GM23248 (cell line): ENCODE results near the gene KLF15. TPM values are rescaled to one million over a fixed set of nuclear protein-coding genes. Genes with fewer than 3 reads are reported as not detected.
A peak's percentile ranks its signal among the peaks of the same experiment; 100 is the strongest.

Source experiments
- DNase-seq: peaks from one replicate; pipeline ENCODE4 v3.0.0-alpha.2; 2015
- H2AFZ ChIP-seq: fragments of 200-600 bp; sonication (generic); 2 replicates; pipeline ENCODE4 v1.6.1; 2016; ENCODE audit warnings: antibody characterized with exemption
- H3F3A ChIP-seq: fragments of 200-600 bp; sonication (generic); 2 replicates; pipeline ENCODE4 v1.6.1; 2016; ENCODE audit warnings: mild to moderate bottlenecking, antibody characterized with exemption, mixed run types; ENCODE audit not compliant: insufficient read depth
- H3K27ac ChIP-seq: fragments of 200-600 bp; sonication (generic); 2 replicates; pipeline ENCODE4 v1.5.1; 2016; ENCODE audit warnings: mild to moderate bottlenecking
- H3K27me3 ChIP-seq: fragments of 200-600 bp; sonication (generic); replicated peaks from 2 replicates; pipeline ENCODE4 v1.6.1; 2016; ENCODE audit warnings: mild to moderate bottlenecking; ENCODE audit not compliant: insufficient read depth
- H3K36me3 ChIP-seq: fragments of 200-600 bp; sonication (generic); 2 replicates; pipeline ENCODE4 v1.6.1; 2016; ENCODE audit warnings: low read depth, mild to moderate bottlenecking
- H3K4me1 ChIP-seq: fragments of 200-600 bp; sonication (generic); 2 replicates; pipeline ENCODE4 v1.6.1; 2016; ENCODE audit warnings: mild to moderate bottlenecking; ENCODE audit not compliant: insufficient read depth
- H3K4me2 ChIP-seq: fragments of 200-600 bp; sonication (generic); one replicate; pipeline ENCODE4 v1.6.1; 2016; ENCODE audit warnings: mild to moderate bottlenecking; ENCODE audit not compliant: unreplicated experiment
- H3K4me3 ChIP-seq: fragments of 200-600 bp; sonication (generic); 2 replicates; pipeline ENCODE4 v1.5.1; 2016; ENCODE audit warnings: mild to moderate bottlenecking
- H3K79me2 ChIP-seq: fragments of 200-600 bp; sonication (generic); 2 replicates; pipeline ENCODE4 v1.6.1; 2016; ENCODE audit warnings: mild to moderate bottlenecking; ENCODE audit not compliant: insufficient read depth
- H3K9ac ChIP-seq: fragments of 200-600 bp; sonication (generic); 2 replicates; pipeline ENCODE4 v1.6.1; 2016; ENCODE audit warnings: mild to moderate bottlenecking
- H3K9me2 ChIP-seq: fragments of 200-600 bp; sonication (generic); 2 replicates; pipeline ENCODE4 v1.6.1; 2016; ENCODE audit warnings: mixed run types, mild to moderate bottlenecking, moderate library complexity; ENCODE audit not compliant: insufficient read depth
- H3K9me3 ChIP-seq: fragments of 200-600 bp; sonication (generic); one replicate; pipeline ENCODE4 v1.6.1; 2017; ENCODE audit warnings: low read depth
- H4K20me1 ChIP-seq: fragments of 200-600 bp; sonication (generic); 2 replicates; pipeline ENCODE4 v1.6.0; 2016; ENCODE audit not compliant: insufficient read depth
- EZH2 ChIP-seq: fragments of 200-600 bp; sonication (generic); IDR thresholded peaks from 2 replicates; pipeline ENCODE4 v1.6.1; 2018; ENCODE audit warnings: antibody characterized with exemption, mild to moderate bottlenecking; ENCODE audit not compliant: insufficient read depth, poor library complexity, severe bottlenecking
- EZH2phosphoT487 ChIP-seq: fragments of 200-600 bp; sonication (generic); IDR thresholded peaks from 2 replicates; pipeline ENCODE4 v1.6.1; 2018; ENCODE audit warnings: antibody characterized with exemption, moderate library complexity, mild to moderate bottlenecking, low read depth; ENCODE audit not compliant: insufficient read depth
- WGBS, 2 experiments: methylation state at CpG; one replicate each; pipeline ENCODE4 v1.1.6; 2015 to 2017; ENCODE audit warnings: low lambda C conversion rate in 2 of 2, low coverage in 1 of 2; ENCODE audit errors: missing lambda C conversion rate in 2 of 2; 5-methylcytosine and 5-hydroxymethylcytosine counted together
- in situ Hi-C: fragments of 300-500 bp; cut with MboI; formaldehyde crosslinking; loops from 2 replicates; pipeline ENCODE4 v1.15.0; 2020
- polyA plus RNA-seq: library from polyadenylated mRNA; unstranded; fragments of >200 nt; fragmentation: Nextera tagmentation; extraction: Ambion mirVana; gene quantifications from 2 replicates; pipeline ENCODE4 v1.2.1, GENCODE V29; 2016
- total RNA-seq: library from RNA; depleted of rRNA; stranded (reverse); fragments of >200 nt; shearing (Covaris generic); gene quantifications from 2 replicates; pipeline ENCODE4 v1.2.3, GENCODE V29; 2014; rRNA removed

KLF15 gene
- total and polyA plus RNA-seq, 2 experiments from 2014 or later, result 0.14 to 0.54 TPM

DNA sequence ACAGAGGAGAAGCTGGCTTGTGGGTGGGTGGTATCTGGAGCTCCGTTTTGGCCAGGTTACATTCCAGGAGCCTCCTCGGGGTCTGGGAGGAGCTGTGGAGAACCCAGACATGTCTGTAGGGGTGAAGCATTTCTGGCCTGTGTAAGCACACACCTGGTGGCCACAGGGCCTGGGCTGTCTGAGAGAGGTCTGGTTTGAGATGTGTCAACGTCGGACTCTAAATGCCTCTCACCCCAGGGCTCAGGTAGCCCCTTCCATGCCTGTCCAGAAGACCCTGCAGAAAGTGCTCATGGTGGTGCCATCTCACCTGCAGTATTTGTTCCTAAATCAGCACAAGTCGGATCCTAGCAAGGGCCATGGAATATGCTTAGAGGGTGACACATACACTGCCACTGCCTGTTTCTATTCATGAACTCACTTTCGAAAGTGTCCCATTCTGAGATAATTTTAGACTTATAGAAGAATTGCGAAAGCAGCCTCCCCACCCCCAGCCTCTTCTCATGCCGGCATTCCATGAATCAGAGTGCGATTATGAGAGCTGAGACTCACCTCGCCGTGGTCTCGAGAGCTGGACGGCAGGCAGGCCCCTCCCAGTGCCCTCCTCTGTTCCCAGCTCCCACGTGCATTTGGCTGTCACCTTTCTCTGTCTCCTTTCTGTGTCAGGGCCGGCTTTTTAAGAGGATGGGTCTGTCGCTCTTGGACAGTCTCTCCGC, 63.7 kb downstream of the KLF15 start:
- no peaks in the 10 kb centered on the region for H3K9me3 ChIP-seq
- H3K9ac ChIP-seq, result no peak overlapping the region
- no peak overlapping the region for H3K4me3 ChIP-seq
- peaks cover 7% of the 10 kb centered on the region; the same call in 1 of the 2 replicates for H3F3A ChIP-seq
- no peaks in the 10 kb centered on the region for H3K36me3 ChIP-seq
- TF ChIP-seq EZH2 (no peak), EZH2phosphoT487 (no peak)
- no peak overlapping the region for H2AFZ ChIP-seq
- H3K27me3 ChIP-seq, result no peaks in the 10 kb centered on the region; the same call in 1 of the 2 replicates
- no peaks in the 10 kb centered on the region for H3K4me1 ChIP-seq
- H3K4me2 ChIP-seq, result no peak overlapping the region
- no peaks in the 10 kb centered on the region for H3K79me2 ChIP-seq
- no peaks in the 10 kb centered on the region for H4K20me1 ChIP-seq
- in situ Hi-C loops, result no loop called here
- no peak overlapping the region for H3K27ac ChIP-seq
- 48 to 59% methylated on average over 16 to 17 of the region's 17 CpGs for WGBS, 2 experiments
- H3K9me2 ChIP-seq, result no peaks in the 10 kb centered on the region
- DNase-seq, result peak; percentile 65

Other genes starting within 250 kb of the KLF15 start
- not detected in 2 replicates for gene ALDH1L1, start 176.8 kb downstream of the KLF15 start, total RNA-seq
- not detected in 2 replicates for gene ALDH1L1, start 176.8 kb downstream of the KLF15 start, polyA plus RNA-seq
- gene CFAP100, start 37.5 kb upstream of the KLF15 start, total RNA-seq, result not detected in 2 replicates
- not detected in 2 replicates for gene CFAP100, start 37.5 kb upstream of the KLF15 start, polyA plus RNA-seq
- 19.2 and 20.0 TPM in 2 replicates for gene ZXDC, start 118.5 kb upstream of the KLF15 start, total RNA-seq
- gene ZXDC, start 118.5 kb upstream of the KLF15 start, polyA plus RNA-seq, result 4.2 and 6.1 TPM in 2 replicates
- gene UROC1, start 160.4 kb upstream of the KLF15 start, total RNA-seq, result not detected in 2 replicates
- not detected in 2 replicates for gene UROC1, start 160.4 kb upstream of the KLF15 start, polyA plus RNA-seq
- not detected in 2 replicates for gene CHST13, start 166.7 kb upstream of the KLF15 start, total RNA-seq
- gene CHST13, start 166.7 kb upstream of the KLF15 start, polyA plus RNA-seq, result 0.11 TPM in 1 of 2 replicates, not detected in the other
- not detected in 2 replicates for gene C3orf22, start 201.5 kb upstream of the KLF15 start, total RNA-seq
- not detected in 2 replicates for gene C3orf22, start 201.5 kb upstream of the KLF15 start, polyA plus RNA-seq